SK-N-SH treated with all-trans-retinoic acid at 6 μM for 48 hours (cell line): Measurements from ENCODE around the gene IGDCC3.

Experiments used
- ATAC-seq: fragments of 200-7000 bp; cut with Tn5 transposase; 3 replicates; pipeline ENCODE4 v1.9.1; 2020; ENCODE audit warnings: mild to moderate bottlenecking, moderate library complexity
- ARNTL ChIP-seq: fragments of 450-650 bp; formaldehyde crosslinking; IDR thresholded peaks from 2 replicates; pipeline ENCODE4 v1.5.0; 2020; ENCODE audit warnings: low read depth, mild to moderate bottlenecking, moderate library complexity, borderline replicate concordance
- BACH2 ChIP-seq: fragments of 250-450 bp; sonication (Bioruptor Pico); IDR thresholded peaks from 2 replicates; pipeline ENCODE4 v1.9.0; 2021; ENCODE audit warnings: mild to moderate bottlenecking, borderline replicate concordance
- CSDC2 ChIP-seq: fragments of 250-450 bp; sonication (Bioruptor Pico); IDR thresholded peaks from 2 replicates; pipeline ENCODE4 v1.5.0; 2020; ENCODE audit warnings: mild to moderate bottlenecking, moderate library complexity
- ESRRG ChIP-seq: fragments of 250-450 bp; sonication (Bioruptor Pico); IDR thresholded peaks from 2 replicates; pipeline ENCODE4 v1.6.1; 2021; ENCODE audit warnings: mild to moderate bottlenecking
- GLIS3 ChIP-seq: fragments of 250-450 bp; sonication (Bioruptor Pico); IDR thresholded peaks from 2 replicates; pipeline ENCODE4 v1.5.0; 2020; ENCODE audit warnings: mild to moderate bottlenecking, moderate library complexity
- ISL1 ChIP-seq: fragments of 250-450 bp; sonication (Bioruptor Pico); IDR thresholded peaks from 2 replicates; pipeline ENCODE4 v2.1.2; 2022; ENCODE audit warnings: mild to moderate bottlenecking, moderate library complexity
- OSR1 ChIP-seq: fragments of 250-450 bp; sonication (Bioruptor Pico); IDR thresholded peaks from 2 replicates; pipeline ENCODE4 v1.8.0; 2022; ENCODE audit warnings: moderate library complexity, mild to moderate bottlenecking, inconsistent platforms
- PPARA ChIP-seq: fragments of 250-450 bp; sonication (Bioruptor Pico); IDR thresholded peaks from 2 replicates; pipeline ENCODE4 v1.5.0; 2020; ENCODE audit warnings: mild to moderate bottlenecking, borderline replicate concordance
- RARB ChIP-seq: fragments of 250-450 bp; sonication (Bioruptor Pico); IDR thresholded peaks from 2 replicates; pipeline ENCODE4 v1.8.0; 2021; ENCODE audit warnings: mild to moderate bottlenecking, moderate library complexity
- SNAI2 ChIP-seq: fragments of 250-450 bp; sonication (Bioruptor Pico); IDR thresholded peaks from 2 replicates; pipeline ENCODE4 v1.5.0; 2020; ENCODE audit warnings: mild to moderate bottlenecking, moderate library complexity
- TCF4 ChIP-seq: fragments of 250-450 bp; sonication (Bioruptor Pico); IDR thresholded peaks from 2 replicates; pipeline ENCODE4 v1.8.0; 2021; ENCODE audit warnings: mild to moderate bottlenecking, moderate library complexity, borderline replicate concordance
- TOX ChIP-seq: fragments of 250-450 bp; sonication (Bioruptor Pico); IDR thresholded peaks from 2 replicates; pipeline ENCODE4 v1.8.0; 2021; ENCODE audit warnings: mild to moderate bottlenecking, moderate library complexity, borderline replicate concordance
- ZC3H10 ChIP-seq: fragments of 250-450 bp; sonication (Bioruptor Pico); IDR thresholded peaks from 2 replicates; pipeline ENCODE4 v1.5.1; 2021; ENCODE audit warnings: mild to moderate bottlenecking, moderate library complexity
- ZFP3 ChIP-seq: fragments of 250-450 bp; sonication (Bioruptor Pico); IDR thresholded peaks from 2 replicates; pipeline ENCODE4 v1.5.0; 2020; ENCODE audit warnings: mild to moderate bottlenecking, moderate library complexity
- ZFP30 ChIP-seq: fragments of 450-650 bp; formaldehyde crosslinking; IDR thresholded peaks from 2 replicates; pipeline ENCODE4 v1.5.0; 2022; ENCODE audit warnings: mild to moderate bottlenecking, moderate library complexity
- ZNF565 ChIP-seq: fragments of 450-650 bp; formaldehyde crosslinking; conservative IDR thresholded peaks from 2 replicates; pipeline ENCODE4 v1.5.0; 2020; ENCODE audit warnings: low read depth, mild to moderate bottlenecking, moderate library complexity
- ZNF70 ChIP-seq: fragments of 450-650 bp; formaldehyde crosslinking; IDR thresholded peaks from 2 replicates; pipeline ENCODE4 v1.5.0; 2020; ENCODE audit warnings: mild to moderate bottlenecking, moderate library complexity
- ZNF8 ChIP-seq: fragments of 450-650 bp; formaldehyde crosslinking; IDR thresholded peaks from 2 replicates; pipeline ENCODE4 v1.5.0; 2020; ENCODE audit warnings: mild to moderate bottlenecking, moderate library complexity
- TF ChIP-seq, protein P1 (sequence below): fragments of 250-450 bp; sonication (Bioruptor Pico); IDR thresholded peaks from 2 replicates; pipeline ENCODE4 v1.5.0; 2020; ENCODE audit warnings: mild to moderate bottlenecking, moderate library complexity
- TF ChIP-seq, protein P2 (sequence below): fragments of 250-450 bp; sonication (Bioruptor Pico); IDR thresholded peaks from 2 replicates; pipeline ENCODE4 v1.8.0; 2021; ENCODE audit warnings: low read depth, mild to moderate bottlenecking, moderate library complexity, borderline replicate concordance
- TF ChIP-seq, protein P3 (sequence below): fragments of 250-450 bp; sonication (Bioruptor Pico); IDR thresholded peaks from 2 replicates; pipeline ENCODE4 v1.5.1; 2020; ENCODE audit warnings: low read depth, mild to moderate bottlenecking, moderate library complexity

IGDCC3 gene

GRCh38 chr15:65376767-65377104, 1.1 kb downstream of the IGDCC3 start:
- peak; percentile 57 for ATAC-seq

DNA sequence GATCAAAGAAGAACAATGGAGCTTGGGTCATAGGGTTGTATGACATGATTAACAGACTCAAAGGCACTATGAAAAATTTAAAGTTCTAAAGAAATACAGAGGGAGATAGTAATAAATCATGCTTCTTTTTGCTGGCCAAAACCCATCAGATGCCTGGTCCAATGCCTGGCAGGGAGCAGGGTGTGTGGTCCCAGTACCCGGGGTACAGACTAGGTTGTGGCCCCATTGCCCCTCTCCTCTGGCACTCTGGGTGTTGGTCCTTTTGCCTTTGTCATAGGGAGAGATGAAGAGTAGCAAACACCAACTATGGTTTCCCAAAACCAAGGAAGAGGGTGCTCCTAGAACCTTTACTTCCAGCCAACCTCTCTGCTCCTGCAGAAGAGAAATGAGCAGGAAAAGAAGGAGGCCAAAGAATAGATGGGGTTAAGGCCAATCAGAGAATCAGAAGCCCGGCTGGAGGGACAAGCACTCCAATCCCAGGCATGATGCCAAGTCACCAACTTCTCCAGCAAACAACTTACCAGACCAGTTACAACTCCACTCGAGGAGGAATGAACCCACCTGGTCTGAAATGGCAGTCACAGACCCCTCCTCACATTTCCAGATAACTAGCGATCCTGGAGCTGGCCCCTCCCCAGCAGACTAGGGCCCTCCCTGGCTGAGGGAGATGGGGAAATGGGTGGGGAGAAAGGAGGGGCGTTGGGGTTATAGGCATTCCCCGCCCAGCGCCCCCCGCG, 1.8 kb downstream of the IGDCC3 start:
- TF ChIP-seq TOX (CRISPR knock-in tag) = no peak
- TF ChIP-seq ZFP30 (CRISPR knock-in tag) = no peak
- TF ChIP-seq ARNTL (CRISPR knock-in tag) = no peak
- TF ChIP-seq, protein P1, sequence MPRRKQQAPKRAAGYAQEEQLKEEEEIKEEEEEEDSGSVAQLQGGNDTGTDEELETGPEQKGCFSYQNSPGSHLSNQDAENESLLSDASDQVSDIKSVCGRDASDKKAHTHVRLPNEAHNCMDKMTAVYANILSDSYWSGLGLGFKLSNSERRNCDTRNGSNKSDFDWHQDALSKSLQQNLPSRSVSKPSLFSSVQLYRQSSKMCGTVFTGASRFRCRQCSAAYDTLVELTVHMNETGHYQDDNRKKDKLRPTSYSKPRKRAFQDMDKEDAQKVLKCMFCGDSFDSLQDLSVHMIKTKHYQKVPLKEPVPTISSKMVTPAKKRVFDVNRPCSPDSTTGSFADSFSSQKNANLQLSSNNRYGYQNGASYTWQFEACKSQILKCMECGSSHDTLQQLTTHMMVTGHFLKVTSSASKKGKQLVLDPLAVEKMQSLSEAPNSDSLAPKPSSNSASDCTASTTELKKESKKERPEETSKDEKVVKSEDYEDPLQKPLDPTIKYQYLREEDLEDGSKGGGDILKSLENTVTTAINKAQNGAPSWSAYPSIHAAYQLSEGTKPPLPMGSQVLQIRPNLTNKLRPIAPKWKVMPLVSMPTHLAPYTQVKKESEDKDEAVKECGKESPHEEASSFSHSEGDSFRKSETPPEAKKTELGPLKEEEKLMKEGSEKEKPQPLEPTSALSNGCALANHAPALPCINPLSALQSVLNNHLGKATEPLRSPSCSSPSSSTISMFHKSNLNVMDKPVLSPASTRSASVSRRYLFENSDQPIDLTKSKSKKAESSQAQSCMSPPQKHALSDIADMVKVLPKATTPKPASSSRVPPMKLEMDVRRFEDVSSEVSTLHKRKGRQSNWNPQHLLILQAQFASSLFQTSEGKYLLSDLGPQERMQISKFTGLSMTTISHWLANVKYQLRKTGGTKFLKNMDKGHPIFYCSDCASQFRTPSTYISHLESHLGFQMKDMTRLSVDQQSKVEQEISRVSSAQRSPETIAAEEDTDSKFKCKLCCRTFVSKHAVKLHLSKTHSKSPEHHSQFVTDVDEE (CRISPR knock-in tag) = no peak
- no peak for TF ChIP-seq ZNF565 (CRISPR knock-in tag)
- TF ChIP-seq ZNF70 = no peak
- TF ChIP-seq BACH2 (CRISPR knock-in tag) = no peak
- no peak for TF ChIP-seq TCF4 (CRISPR knock-in tag)
- TF ChIP-seq GLIS3 (CRISPR knock-in tag) = no peak
- TF ChIP-seq ISL1 (CRISPR knock-in tag) = no peak
- no peak for TF ChIP-seq ZFP3 (CRISPR knock-in tag)
- TF ChIP-seq SNAI2 = no peak
- no peak for ATAC-seq

More at GRCh38 chr15:65376767-65377104, 1.1 kb downstream of the IGDCC3 start:
- TF ChIP-seq ZC3H10 (CRISPR knock-in tag) = no peak
- TF ChIP-seq TOX (CRISPR knock-in tag) = no peak
- no peak for TF ChIP-seq TCF4 (CRISPR knock-in tag)
- no peak for TF ChIP-seq BACH2 (CRISPR knock-in tag)
- TF ChIP-seq ZNF8 (CRISPR knock-in tag) = no peak
- TF ChIP-seq, protein P2, sequence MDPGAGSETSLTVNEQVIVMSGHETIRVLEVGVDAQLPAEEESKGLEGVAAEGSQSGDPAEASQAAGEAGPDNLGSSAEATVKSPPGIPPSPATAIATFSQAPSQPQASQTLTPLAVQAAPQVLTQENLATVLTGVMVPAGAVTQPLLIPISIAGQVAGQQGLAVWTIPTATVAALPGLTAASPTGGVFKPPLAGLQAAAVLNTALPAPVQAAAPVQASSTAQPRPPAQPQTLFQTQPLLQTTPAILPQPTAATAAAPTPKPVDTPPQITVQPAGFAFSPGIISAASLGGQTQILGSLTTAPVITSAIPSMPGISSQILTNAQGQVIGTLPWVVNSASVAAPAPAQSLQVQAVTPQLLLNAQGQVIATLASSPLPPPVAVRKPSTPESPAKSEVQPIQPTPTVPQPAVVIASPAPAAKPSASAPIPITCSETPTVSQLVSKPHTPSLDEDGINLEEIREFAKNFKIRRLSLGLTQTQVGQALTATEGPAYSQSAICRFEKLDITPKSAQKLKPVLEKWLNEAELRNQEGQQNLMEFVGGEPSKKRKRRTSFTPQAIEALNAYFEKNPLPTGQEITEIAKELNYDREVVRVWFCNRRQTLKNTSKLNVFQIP (CRISPR knock-in tag) = no peak
- TF ChIP-seq CSDC2 (CRISPR knock-in tag) = no peak
- TF ChIP-seq OSR1 = no peak
- no peak for TF ChIP-seq ZNF70
- no peak for TF ChIP-seq ESRRG (CRISPR knock-in tag)
- TF ChIP-seq RARB (CRISPR knock-in tag) = no peak
- no peak for TF ChIP-seq ZFP30 (CRISPR knock-in tag)
- TF ChIP-seq, protein P3, sequence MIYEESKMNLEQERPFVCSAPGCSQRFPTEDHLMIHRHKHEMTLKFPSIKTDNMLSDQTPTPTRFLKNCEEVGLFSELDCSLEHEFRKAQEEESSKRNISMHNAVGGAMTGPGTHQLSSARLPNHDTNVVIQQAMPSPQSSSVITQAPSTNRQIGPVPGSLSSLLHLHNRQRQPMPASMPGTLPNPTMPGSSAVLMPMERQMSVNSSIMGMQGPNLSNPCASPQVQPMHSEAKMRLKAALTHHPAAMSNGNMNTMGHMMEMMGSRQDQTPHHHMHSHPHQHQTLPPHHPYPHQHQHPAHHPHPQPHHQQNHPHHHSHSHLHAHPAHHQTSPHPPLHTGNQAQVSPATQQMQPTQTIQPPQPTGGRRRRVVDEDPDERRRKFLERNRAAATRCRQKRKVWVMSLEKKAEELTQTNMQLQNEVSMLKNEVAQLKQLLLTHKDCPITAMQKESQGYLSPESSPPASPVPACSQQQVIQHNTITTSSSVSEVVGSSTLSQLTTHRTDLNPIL (CRISPR knock-in tag) = no peak
- TF ChIP-seq PPARA (CRISPR knock-in tag) = no peak
- no peak for TF ChIP-seq SNAI2
- no peak for TF ChIP-seq ZFP3 (CRISPR knock-in tag)
- TF ChIP-seq, protein P1 (CRISPR knock-in tag) = no peak
- TF ChIP-seq ZNF565 (CRISPR knock-in tag) = no peak

DNA sequence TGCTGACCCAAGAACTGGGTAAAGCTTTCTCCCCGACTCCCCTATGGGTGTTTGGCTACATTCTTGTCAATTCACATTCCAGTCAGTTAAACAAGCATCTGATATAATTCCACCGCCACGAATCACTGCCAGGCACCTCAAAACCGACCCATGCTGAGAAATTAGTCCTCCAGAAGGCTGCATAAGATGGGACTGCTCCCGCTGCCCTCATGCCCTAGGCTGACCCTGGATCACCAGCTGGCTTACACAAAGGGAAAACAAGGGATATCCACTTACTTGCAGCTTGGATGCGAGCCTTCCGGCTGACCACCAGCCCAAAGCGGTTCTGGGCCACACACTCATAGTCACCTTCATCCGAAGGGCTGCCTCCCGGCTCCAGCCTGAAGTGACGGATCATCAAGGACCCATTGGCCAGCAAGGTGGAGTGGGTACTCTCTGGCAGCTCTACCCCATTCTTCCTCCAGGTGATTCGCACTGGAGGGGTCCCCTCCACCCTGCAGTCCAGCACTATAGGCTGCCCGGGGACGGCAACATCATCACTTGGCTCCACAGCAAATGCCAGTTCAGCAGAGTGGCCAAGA, 2.9 kb downstream of the IGDCC3 start:
- TF ChIP-seq RARB (CRISPR knock-in tag) (no peak), GLIS3 (CRISPR knock-in tag) (no peak), ZNF565 (CRISPR knock-in tag) (no peak), ZNF8 (CRISPR knock-in tag) (no peak), ZFP30 (CRISPR knock-in tag) (no peak), SNAI2 (no peak), TOX (CRISPR knock-in tag) (no peak), ARNTL (CRISPR knock-in tag) (no peak)
- TF ChIP-seq, protein P1 (CRISPR knock-in tag) = no peak
- ATAC-seq = no peak
